ENCODE data around the gene ADGRA1. TPM values are rescaled to one million over a fixed set of nuclear protein-coding genes. Genes with fewer than 3 reads are reported as not detected.

The ADGRA1 gene
- total and polyA plus RNA-seq, 2 of the 13 experiments (the other 11 are each of a cell fraction or from before 2014, with no cell fraction given) = not detected

GRCh38 chr10:133070810-133071209 lies 16.9 kb upstream of the ADGRA1 start:
- 3% methylated on average over 13 of the region's 21 CpGs for WGBS (ENCODE audit: low lambda C conversion rate)
- H3K4me2 ChIP-seq (ENCODE audit: low read depth, low read length) = no peak overlapping the region
- no peak for FAIRE-seq
- H3K4me1 ChIP-seq (ENCODE audit: insufficient read depth, low read length) = no peaks in the 10 kb centered on the region
- H3K79me2 ChIP-seq (ENCODE audit: insufficient read depth, low read length) = no peaks in the 10 kb centered on the region
- DNase-seq (ENCODE audit: low spot score) = no peak
- H3K27ac ChIP-seq (ENCODE audit: extremely low read length, insufficient read depth, low read length) = no peak overlapping the region
- H3K36me3 ChIP-seq (replicated peaks in 1 of 2; ENCODE audit: control insufficient read depth in 1 of 2, insufficient read depth in 2 of 2, low read length in 2 of 2) = no peaks in the 10 kb centered on the region
- H4K20me1 ChIP-seq (ENCODE audit: insufficient read depth, low read length) = no peaks in the 10 kb centered on the region
- BruUV-seq (replicated peaks) = no TSS peak
- intact Hi-C loops (cut with micrococcal nuclease; ENCODE audit: unreplicated experiment) = no loop called here
- POLR2A ChIA-PET = no interaction called here
- CTCF ChIA-PET (ENCODE audit: low intra/inter-chr PET ratio, low total read pairs) = no interaction called here
- no peaks in the 10 kb centered on the region for H3K9me3 ChIP-seq (ENCODE audit: low read length)
- ATAC-seq = no peak
- H2AFZ ChIP-seq (ENCODE audit: low read length) = no peak overlapping the region
- no peak overlapping the region for H3K9ac ChIP-seq (ENCODE audit: insufficient read depth, low read depth, low read length)
- no peak overlapping the region for H3K4me3 ChIP-seq (replicated peaks in 1 of 3; ENCODE audit: insufficient read depth in 1 of 3, low read depth in 2 of 3, low read length in 3 of 3)
- TF ChIP-seq NCOA5 (CRISPR knock-in tag; IDR thresholded peaks at IDR 0.05) (no peak), ZSCAN12 (CRISPR knock-in tag; IDR thresholded peaks at IDR 0.05) (no peak), TERF1 (CRISPR knock-in tag; IDR thresholded peaks at IDR 0.05) (no peak), MIER3 (CRISPR knock-in tag; IDR thresholded peaks at IDR 0.05; ENCODE audit: borderline replicate concordance) (no peak), AHR (CRISPR knock-in tag; IDR thresholded peaks at IDR 0.05) (no peak), MEIS2 (CRISPR knock-in tag; IDR thresholded peaks at IDR 0.05) (no peak)
- H3K27me3 ChIP-seq (ENCODE audit: control insufficient read depth in 1 of 2, insufficient read depth in 2 of 2, low read length in 2 of 2) = peaks cover 18 to 63% of the 10 kb centered on the region in 2 experiments
- in situ Hi-C loops (cut with HindIII; ENCODE audit: extremely low pct_ligation_motif_present, low pct_unique_long_range_greater_than_20kb) = no loop called here

- Histone ChIP-seq H3K4me1 (ENCODE audit: insufficient read depth, low read length) (no peaks in the 10 kb centered on the region), H3K79me2 (ENCODE audit: insufficient read depth, low read length) (no peaks in the 10 kb centered on the region), H3K36me3 (replicated peaks in 1 of 2; ENCODE audit: control insufficient read depth in 1 of 2, insufficient read depth in 2 of 2, low read length in 2 of 2) (no peaks in the 10 kb centered on the region), H3K27ac (ENCODE audit: extremely low read length, insufficient read depth, low read length) (no peak overlapping the region), H3K4me3 (replicated peaks in 1 of 3; ENCODE audit: insufficient read depth in 1 of 3, low read depth in 2 of 3, low read length in 3 of 3) (no peak overlapping the region), H2AFZ (ENCODE audit: low read length) (no peak overlapping the region), H4K20me1 (ENCODE audit: insufficient read depth, low read length) (no peaks in the 10 kb centered on the region), H3K9me3 (ENCODE audit: low read length) (no peaks in the 10 kb centered on the region), H3K9ac (ENCODE audit: insufficient read depth, low read depth, low read length) (no peak overlapping the region), H3K27me3 (ENCODE audit: control insufficient read depth in 1 of 2, insufficient read depth in 2 of 2, low read length in 2 of 2) (peaks cover 24 to 63% of the 10 kb centered on the region in 2 experiments), H3K4me2 (ENCODE audit: low read depth, low read length) (no peak overlapping the region)
- BruUV-seq (replicated peaks) = no TSS peak
- no peak for ATAC-seq
- no peak for FAIRE-seq
- no CpG with 5 or more reads among the region's 11 CpGs for WGBS (ENCODE audit: low lambda C conversion rate)
- DNase-seq (ENCODE audit: low spot score) = no peak
- in situ Hi-C loops (cut with HindIII; ENCODE audit: extremely low pct_ligation_motif_present, low pct_unique_long_range_greater_than_20kb) (no loop called here), intact Hi-C loops (cut with micrococcal nuclease; ENCODE audit: unreplicated experiment) (no loop called here)
- POLR2A ChIA-PET = no interaction called here
- CTCF ChIA-PET (ENCODE audit: low intra/inter-chr PET ratio, low total read pairs) = no interaction called here
- TF ChIP-seq RARA (CRISPR knock-in tag; IDR thresholded peaks at IDR 0.05) = no peak
- TF ChIP-seq ZNF292 (CRISPR knock-in tag; IDR thresholded peaks at IDR 0.05; ENCODE audit: borderline replicate concordance, low read depth) = no peak
- no peak for TF ChIP-seq RFXAP (CRISPR knock-in tag; IDR thresholded peaks at IDR 0.05; ENCODE audit: borderline replicate concordance)
- TF ChIP-seq MXD4 (CRISPR knock-in tag; IDR thresholded peaks at IDR 0.05) = no peak
Observed at GRCh38 chr10:133071733-133072132, 16.0 kb upstream of the ADGRA1 start.

All from HepG2 (cell line).